NCI-H2227 treated with DMSO at 0.1 percent for 48 hours (cell line): ENCODE results near the gene PMPCA.

Source experiments
- DNase-seq: peaks from one replicate; lab custom pipeline; 2025; lab: John Stamatoyannopoulos, UW

PMPCA gene

DNA sequence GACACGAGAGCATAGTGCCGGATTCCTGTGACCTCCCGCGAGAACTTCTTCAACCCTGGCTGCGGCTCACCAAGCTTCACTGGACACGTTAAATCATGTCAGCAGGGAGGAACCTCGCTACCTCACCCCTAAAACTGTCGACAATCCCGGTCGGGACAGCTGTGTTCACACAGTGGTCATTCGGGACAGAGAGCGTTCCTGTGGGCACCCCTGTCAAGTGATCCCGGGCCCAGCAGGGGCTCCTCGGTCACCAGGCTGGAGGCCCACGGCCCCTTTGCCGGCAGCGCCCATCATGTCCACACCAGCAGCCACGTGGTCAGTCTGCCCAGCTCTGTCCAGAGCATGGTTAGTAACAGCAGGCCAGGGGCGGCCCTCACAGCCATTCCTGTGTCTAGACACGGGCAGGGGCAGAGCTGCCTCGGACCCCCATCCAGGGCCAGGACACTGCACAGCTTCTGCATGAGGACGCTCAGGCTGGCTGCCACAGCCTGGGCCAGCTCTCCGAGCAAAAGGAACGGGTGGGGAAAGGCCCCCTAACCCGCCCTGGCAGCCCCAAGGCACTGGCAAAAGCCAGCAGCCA, 25.7 kb downstream of the PMPCA start:
- DNase-seq, result no peak

DNA sequence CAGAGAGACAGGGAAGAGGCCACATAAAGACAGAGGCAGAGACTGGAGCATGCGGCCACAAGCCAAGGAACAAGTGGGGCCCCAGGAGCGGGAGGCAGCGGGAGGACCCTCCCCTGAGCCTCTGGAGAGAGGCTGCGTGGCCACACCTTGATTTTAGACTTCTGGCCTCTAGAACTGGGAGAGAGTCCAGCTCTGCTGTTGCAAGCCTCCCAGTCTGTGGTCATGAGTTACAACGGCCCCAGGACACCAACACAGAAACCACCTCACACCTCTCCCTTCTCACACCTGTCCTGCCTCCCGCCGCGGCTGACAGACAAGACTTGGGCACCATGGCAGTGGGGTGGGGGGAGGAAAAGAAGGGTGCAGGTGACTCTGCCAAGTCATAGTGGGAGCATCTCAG, 27.0 kb downstream of the PMPCA start:
- DNase-seq, result no peak

DNA sequence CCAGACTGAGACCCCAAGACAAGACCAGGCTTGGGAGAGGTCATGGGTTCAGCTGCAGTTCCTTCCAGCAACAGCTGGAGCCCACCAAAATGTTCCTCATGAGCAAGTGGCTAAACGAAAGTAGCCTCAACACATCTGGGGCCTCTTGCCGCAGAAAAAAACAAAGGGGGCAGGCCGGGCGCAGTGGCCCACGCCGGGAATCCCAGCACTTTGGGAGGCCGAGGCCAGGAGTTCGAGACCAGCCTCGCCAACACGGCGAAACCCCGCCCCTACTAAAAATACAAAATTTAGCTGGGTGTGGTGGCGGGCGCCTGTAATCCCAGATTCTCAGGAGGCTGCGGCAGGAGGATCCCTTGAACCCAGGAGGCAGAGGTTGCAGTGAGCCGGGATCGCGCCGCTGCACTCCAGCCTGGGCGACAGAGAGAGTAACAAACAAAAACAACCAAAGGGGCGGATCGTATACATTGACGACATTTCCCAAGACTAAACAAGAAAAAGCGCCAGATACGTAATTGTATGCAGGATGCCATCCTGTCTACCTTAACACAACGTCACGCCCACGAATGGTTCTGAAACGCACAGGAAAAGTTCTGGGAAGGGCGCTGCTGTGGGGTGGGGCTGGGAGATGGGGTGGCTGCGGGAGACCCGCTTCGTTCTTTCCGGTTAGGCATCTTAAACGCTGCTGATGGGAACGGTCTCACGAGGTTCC, 27.5 kb downstream of the PMPCA start:
- DNase-seq, result peak; percentile 7

- DNase-seq, result no peak
Measured at GRCh38 chr9:136438548-136439480, 28.4 kb downstream of the PMPCA start.

DNA sequence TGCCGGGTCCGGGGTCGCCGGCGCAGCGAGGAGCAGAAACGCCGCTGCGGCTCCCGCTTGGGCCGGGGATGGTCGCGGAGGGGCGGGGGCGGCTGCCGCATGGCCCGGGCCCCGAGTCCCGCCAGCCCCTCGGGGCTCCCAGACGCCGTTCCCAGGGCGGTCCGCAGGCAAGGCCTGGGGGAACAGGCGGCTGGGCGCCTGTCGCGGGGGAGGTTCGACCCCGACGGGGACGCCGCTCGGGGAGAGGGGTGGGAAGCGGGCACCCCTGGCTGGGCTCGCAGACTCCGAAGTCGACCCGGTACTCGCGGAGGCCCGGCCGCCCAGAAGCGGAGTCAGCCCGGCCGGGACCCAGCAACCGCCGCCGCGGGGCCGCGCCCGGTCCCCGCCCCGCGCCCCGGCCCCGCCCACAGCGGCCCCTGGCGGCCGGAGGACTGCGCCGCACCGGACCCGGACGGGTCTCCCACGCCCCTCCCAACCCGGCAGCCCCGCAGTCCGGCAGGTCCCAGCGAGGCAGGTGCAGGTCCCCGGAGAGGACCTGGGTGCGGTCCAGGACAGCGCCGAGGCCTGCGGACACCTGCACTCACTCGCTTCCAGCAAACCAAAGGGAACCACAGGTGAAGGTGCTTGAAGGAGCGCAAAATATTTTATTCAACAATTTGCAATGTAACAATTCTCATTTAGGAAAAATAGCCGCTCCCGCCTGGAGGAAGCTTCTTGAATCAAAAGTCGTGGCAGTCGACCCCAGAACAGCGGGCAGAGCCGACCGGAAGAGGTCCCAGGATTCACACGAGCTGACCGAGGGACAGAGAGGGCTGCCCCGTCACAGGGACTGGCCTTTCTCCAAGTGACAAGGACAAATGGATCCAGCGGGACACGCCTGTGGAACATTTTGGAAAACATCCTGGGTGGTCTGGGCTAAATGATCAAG, 29.3 kb downstream of the PMPCA start, which contains the start of gene INPP5E:
Gene INPP5E, minus strand, starts transcription at position 365 of the 928 bp plus-strand sequence. CDS start 426 bp downstream, outside the sequence.
- DNase-seq, result peak; percentile 12

GRCh38 chr9:136441191-136441680, 30.8 kb downstream of the PMPCA start:
- no peak for DNase-seq

GRCh38 chr9:136441681-136442245, 31.3 kb downstream of the PMPCA start:
- no peak for DNase-seq

GRCh38 chr9:136442265-136442664, 31.8 kb downstream of the PMPCA start:
- no peak for DNase-seq

DNA sequence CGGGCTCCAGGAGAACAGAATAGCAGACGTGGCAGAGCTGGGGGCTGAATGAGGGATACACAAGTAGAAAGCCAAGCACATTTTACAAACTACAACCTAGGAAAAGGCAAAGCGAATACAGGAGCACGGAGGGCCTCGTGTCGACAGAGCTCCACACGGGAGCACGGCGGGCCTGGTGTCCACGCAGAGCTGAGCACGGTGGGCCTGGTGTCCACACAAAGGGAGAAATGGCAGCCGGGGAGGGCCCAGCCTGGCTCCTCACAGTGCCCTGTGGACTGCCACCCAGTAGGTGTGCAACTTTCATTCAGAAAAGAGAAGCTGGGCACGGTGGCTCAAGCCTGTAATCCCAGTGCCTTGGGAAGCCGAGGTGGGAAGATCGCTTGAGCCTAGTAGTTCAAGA, 32.6 kb downstream of the PMPCA start:
- DNase-seq, result no peak

DNA sequence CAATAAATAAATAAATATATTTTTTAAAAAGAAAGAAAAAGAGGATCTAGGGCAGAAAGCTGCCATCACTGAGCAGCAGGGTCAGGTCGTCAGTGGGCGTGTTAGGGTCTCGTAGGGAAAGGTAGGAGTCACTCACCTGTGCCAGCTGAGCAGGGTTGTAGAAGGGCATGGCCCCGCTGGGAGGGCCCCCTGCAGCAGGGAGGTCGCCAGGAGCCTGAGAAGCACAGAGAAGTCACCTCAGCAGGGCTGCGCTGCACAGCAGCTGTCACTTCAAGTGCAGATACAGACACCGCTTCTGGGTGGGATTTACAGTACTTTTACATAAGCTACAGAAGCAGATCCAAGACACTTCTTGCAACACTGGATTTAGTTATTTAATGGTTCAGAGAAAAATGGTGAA, 33.2 kb downstream of the PMPCA start:
- no peak for DNase-seq

- DNase-seq, result no peak
Measured at GRCh38 chr9:136444102-136444501, 33.6 kb downstream of the PMPCA start.

DNA sequence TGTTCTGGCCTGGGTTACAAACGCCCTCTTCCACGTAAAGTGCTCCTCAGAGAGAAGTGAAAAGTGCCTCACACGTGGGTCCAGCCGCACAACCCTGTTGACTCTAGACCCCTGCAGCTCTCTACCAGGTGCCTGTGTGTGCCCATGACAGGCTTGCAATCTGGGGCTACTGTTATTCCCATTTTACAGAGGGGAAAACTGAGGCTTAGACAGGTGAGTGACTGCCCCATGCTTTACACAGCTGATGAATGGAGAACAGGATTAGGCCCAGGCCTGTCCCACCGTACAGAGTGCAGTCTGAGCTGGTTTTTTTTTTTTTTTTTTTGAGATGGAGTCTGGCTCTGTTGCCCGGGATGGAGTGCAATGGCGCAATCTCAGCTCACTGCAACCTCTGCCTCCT, 35.3 kb downstream of the PMPCA start:
- DNase-seq, result no peak

GRCh38 chr9:136447173-136447778, 36.8 kb downstream of the PMPCA start:
- DNase-seq, result no peak

DNA sequence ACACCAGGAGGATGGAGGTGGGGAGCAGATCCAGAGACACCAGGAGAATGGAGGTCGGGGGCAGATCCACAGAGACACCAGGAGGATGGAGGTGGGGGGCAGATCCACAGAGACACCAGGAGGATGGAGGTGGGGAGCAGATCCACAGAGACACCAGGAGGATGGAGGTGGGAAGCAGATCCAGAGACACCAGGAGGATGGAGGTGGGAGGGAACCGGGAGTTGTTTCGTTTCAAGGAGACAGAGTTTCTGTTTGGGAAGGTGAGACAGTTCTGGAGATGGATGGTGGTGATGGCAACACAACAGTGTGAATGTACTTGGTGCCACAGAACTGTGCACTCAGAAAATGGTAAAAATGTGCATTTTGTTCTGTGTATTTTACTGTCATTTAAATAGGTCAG, 38.2 kb downstream of the PMPCA start:
- DNase-seq, result no peak

GRCh38 chr9:136451221-136451877, 40.9 kb downstream of the PMPCA start:
- DNase-seq, result no peak

DNA sequence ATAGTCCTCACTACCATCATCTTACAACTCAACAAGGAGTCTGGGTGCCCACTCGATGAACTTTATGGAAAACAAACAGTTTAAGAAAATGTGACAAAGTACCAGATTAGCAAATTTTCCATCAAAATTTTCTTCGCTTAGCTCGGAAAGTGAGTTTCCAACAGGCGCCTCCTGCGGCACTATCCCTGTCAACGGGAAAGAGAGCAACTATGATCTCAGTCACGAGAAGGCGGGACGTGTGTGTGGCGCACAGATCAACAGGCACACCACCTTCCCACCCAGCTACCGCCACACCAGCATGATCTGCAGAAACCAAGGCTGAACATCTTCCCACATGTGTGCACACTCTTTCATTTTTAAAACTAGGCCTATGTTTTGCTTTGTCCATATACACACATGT, 42.9 kb downstream of the PMPCA start:
- no peak for DNase-seq

- DNase-seq, result no peak
Measured at GRCh38 chr9:136454026-136454796, 43.8 kb downstream of the PMPCA start.

- DNase-seq, result no peak
Measured at GRCh38 chr9:136455043-136456002, 44.9 kb downstream of the PMPCA start.
